ENCODE results near the gene LRFN4.
A peak's percentile ranks its signal among the peaks of the same experiment; 100 is the strongest.

GRCh38 chr11:66848671-66849500, 8.0 kb upstream of the LRFN4 start:
- TF ChIP-seq CTCF (IDR thresholded peaks at IDR 0.05) (no peak), POLR2AphosphoS5 (IDR thresholded peaks at IDR 0.05) (peak; percentile 6), POLR2A (IDR thresholded peaks at IDR 0.05) (no peak), EP300 (IDR thresholded peaks at IDR 0.05) (no peak)
